ENCODE measurements around the gene CDH11. TPM values are rescaled to one million over a fixed set of nuclear protein-coding genes. Genes with fewer than 3 reads are reported as not detected.

Gene CDH11
- total RNA-seq, 1 donor from 2014 or later: 1.5 TPM

DNA sequence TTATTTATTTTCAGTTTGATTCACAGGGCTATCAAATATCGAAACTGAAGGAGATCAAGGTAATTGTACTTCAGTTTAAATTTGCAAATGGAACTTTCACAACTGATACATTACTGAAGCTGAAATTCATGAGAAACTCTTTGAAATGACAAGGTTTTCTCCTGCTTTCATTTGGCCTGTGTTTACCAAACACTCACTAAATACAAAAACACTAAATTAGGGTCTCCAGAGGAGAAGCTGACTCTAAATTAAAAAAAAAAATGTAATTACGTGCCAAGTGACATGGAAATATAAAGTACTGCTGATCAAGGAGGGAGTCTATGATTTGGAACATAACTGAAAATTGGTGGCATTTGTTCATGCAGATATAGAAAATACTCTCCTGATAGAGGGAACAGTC, 205.8 kb downstream of the CDH11 start:
- no peak for DNase-seq (ENCODE audit: low read depth in 2 of 2)

DNA sequence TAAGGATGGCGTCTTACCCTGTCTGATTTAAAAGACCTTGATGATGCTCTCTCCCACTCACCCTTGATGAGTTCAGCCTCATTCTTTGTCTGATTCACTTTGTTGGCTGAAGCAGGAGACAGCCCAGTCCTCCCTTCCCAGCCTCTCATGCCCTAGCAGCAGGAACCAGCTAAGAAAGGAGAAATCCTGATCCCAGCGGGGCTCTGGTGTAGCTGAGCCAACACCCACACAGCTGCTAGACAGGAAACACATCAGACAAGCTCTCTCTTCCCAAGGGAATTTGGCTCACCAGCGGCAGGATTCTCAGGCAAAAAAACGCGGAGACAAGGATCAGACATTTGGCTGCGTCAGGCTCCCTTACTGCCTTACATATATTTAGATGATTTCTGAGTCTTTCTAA, 211.5 kb downstream of the CDH11 start:
- DNase-seq (ENCODE audit: low read depth in 2 of 2): peak in 1 of 2 donors; percentile 2

DNA sequence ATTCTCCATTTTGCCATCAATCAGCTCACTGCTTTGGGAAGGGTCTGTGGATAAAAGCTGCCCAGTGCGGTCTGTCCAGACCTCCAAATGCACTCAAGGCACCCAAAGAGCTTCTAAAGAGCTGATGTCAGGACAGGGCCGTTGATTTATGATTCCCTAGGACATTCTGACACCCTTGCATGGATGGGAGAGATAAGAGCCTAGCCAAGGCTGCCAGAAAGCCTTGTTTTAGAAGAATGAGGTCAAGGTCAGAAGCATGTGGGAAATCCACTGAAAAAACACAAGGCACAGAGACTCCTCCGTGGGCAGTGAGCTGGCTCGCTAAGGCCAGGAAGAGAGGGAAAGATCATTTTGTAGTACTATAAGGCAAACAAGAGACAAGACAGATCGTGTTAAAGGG, 214.0 kb downstream of the CDH11 start:
- no peak for DNase-seq (ENCODE audit: low read depth in 2 of 2)

DNA sequence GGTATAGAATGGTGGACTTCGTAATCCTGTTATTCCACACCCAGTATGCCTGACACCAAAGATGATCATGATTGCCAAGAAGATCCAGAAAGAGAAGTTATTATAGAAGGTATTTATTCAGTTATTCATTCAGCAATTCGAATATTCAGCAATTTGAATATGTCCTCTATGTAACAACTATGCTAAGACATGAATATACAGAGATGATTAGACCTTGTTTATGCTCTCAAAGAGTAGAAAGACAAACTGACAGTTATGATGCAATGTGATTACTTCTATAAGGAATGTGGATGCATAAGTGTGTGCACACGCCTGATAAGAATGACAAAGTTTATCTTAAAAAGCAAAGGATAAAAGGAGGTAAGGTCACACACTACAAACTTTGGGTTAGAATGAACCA, 218.1 kb downstream of the CDH11 start:
- no peak for DNase-seq (ENCODE audit: low read depth in 2 of 2)

DNA sequence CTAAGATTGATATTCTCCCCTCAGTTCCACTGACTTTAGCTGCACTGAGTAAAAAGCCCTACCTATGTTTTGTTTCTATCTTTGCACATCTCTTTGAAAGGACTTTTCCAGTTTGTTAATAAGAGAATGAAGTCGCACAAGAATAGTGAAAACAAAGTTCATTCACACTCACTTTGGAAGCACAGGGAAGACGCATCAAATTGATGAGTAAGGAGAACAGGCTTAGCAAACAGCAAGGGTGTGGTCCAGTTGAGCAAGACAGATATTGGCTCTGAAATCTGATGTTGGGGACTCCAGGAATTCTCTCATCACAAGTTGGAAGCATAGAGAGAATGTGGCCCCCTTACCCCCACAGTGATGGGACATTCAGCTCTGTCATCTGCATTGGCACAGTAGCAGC, 221.3 kb downstream of the CDH11 start:
- no peak for DNase-seq (ENCODE audit: low read depth in 2 of 2)

GRCh38 chr16:64900019-64900418, 221.8 kb downstream of the CDH11 start:
- no peak for DNase-seq (ENCODE audit: low read depth in 2 of 2)

GRCh38 chr16:64898159-64898558, 223.7 kb downstream of the CDH11 start:
- no peak for DNase-seq (ENCODE audit: low read depth in 2 of 2)

Measured in dermis microvascular lymphatic vessel endothelial cell (primary cell).